Activated CD4-positive, alpha-beta memory T cell treated with anti-CD3 and anti-CD28 coated beads, Interleukin-2, amount 10 ng/mL, durations not matched to agents 7 days and 5 days (primary cell): ENCODE results near the gene SKOR2. TPM values are rescaled to one million over a fixed set of nuclear protein-coding genes. Genes with fewer than 3 reads are reported as not detected.

Experiments used
- CTCF ChIA-PET: fragments of 350-600 bp; sonication (Branson Sonifier 250); formaldehyde crosslinking; loops from one replicate; lab custom pipeline; 2021; ENCODE audit warnings: antibody characterized with exemption, inconsistent platforms; lab: Charles Lee
- POLR2A ChIA-PET: fragments of 350-600 bp; sonication (Branson Sonifier 250); formaldehyde crosslinking; loops from one replicate; lab custom pipeline; 2021; ENCODE audit warnings: antibody characterized with exemption; lab: Charles Lee
- DNase-seq: peaks from one replicate; pipeline ENCODE4 v3.0.0-alpha.2; 2020
- H3K27ac Mint-ChIP-seq: one replicate; pipeline ENCODE4 v1.8.0; 2021; ENCODE audit warnings: mild to moderate bottlenecking, mixed read lengths
- H3K27me3 Mint-ChIP-seq: one replicate; pipeline ENCODE4 v1.8.0; 2021; ENCODE audit warnings: mixed read lengths
- H3K36me3 Mint-ChIP-seq: one replicate; pipeline ENCODE4 v1.8.0; 2021; ENCODE audit warnings: low read depth, mixed read lengths
- H3K4me1 Mint-ChIP-seq: one replicate; pipeline ENCODE4 v1.8.0; 2021; ENCODE audit warnings: mixed read lengths
- H3K4me3 Mint-ChIP-seq: one replicate; pipeline ENCODE4 v1.8.0; 2021; ENCODE audit warnings: mild to moderate bottlenecking, mixed read lengths
- H3K9me3 Mint-ChIP-seq: one replicate; pipeline ENCODE4 v1.8.0; 2021; ENCODE audit warnings: mixed read lengths
- total RNA-seq, 2 experiments: library from RNA; stranded (reverse); gene quantifications; one replicate each; pipeline ENCODE4 v1.2.3, GENCODE V29; 2021

Gene SKOR2
- not detected for total RNA-seq

GRCh38 chr18:47251289-47252120 lies at the start of gene SKOR2:
SKOR2 (minus strand) TSS chr18:47251660; CDS start chr18:47249183, 2,477 bp downstream.
- Mint-ChIP-seq H3K4me1 (peaks cover 3% of the 10 kb centered on the region), H3K36me3 (peaks cover 8% of the 10 kb centered on the region), H3K4me3 (no peak within 1 kb of the TSS), H3K9me3 (peaks cover 3% of the 10 kb centered on the region), H3K27ac (no peak within 1 kb of the TSS), H3K27me3 (peaks cover 72% of the 10 kb centered on the region)
- DNase-seq: no peak
- ChIA-PET CTCF (no interaction called here), POLR2A (no interaction called here)

- no peak overlapping the region for H3K4me3 Mint-ChIP-seq
- DNase-seq: no peak
- H3K9me3 Mint-ChIP-seq: no peaks in the 10 kb centered on the region
- ChIA-PET POLR2A (no interaction called here), CTCF (no interaction called here)
- H3K27ac Mint-ChIP-seq: no peak overlapping the region
- H3K27me3 Mint-ChIP-seq: peaks cover 6% of the 10 kb centered on the region
- no peaks in the 10 kb centered on the region for H3K36me3 Mint-ChIP-seq
- H3K4me1 Mint-ChIP-seq: peaks cover 5% of the 10 kb centered on the region
Measured at GRCh38 chr18:47296462-47296861, 45.0 kb upstream of the SKOR2 start.

- CTCF ChIA-PET: no interaction called here
- POLR2A ChIA-PET: no interaction called here
- no peak overlapping the region for H3K4me3 Mint-ChIP-seq
Measured at GRCh38 chr18:47294801-47295200, 43.3 kb upstream of the SKOR2 start.

GRCh38 chr18:47288741-47289140 lies 37.3 kb upstream of the SKOR2 start:
- Mint-ChIP-seq H3K36me3 (no peaks in the 10 kb centered on the region), H3K4me3 (no peak overlapping the region), H3K4me1 (no peaks in the 10 kb centered on the region), H3K9me3 (no peaks in the 10 kb centered on the region), H3K27me3 (peaks cover 16% of the 10 kb centered on the region), H3K27ac (no peak overlapping the region)
- DNase-seq: no peak
- CTCF ChIA-PET: no interaction called here
- POLR2A ChIA-PET: no interaction called here

More at GRCh38 chr18:47294801-47295200, 43.3 kb upstream of the SKOR2 start:
- no peak overlapping the region for H3K27ac Mint-ChIP-seq
- H3K36me3 Mint-ChIP-seq: no peaks in the 10 kb centered on the region
- peaks cover 15% of the 10 kb centered on the region for H3K27me3 Mint-ChIP-seq
- DNase-seq: no peak
- peaks cover 5% of the 10 kb centered on the region for H3K4me1 Mint-ChIP-seq
- H3K9me3 Mint-ChIP-seq: no peaks in the 10 kb centered on the region

- ChIA-PET POLR2A (no interaction called here), CTCF (no interaction called here)
- no peak for DNase-seq
- Mint-ChIP-seq H3K36me3 (no peaks in the 10 kb centered on the region), H3K9me3 (no peaks in the 10 kb centered on the region), H3K4me3 (no peak overlapping the region), H3K27me3 (peaks cover 16% of the 10 kb centered on the region), H3K27ac (no peak overlapping the region), H3K4me1 (no peaks in the 10 kb centered on the region)
Measured at GRCh38 chr18:47287911-47288585, 36.6 kb upstream of the SKOR2 start.

- Mint-ChIP-seq H3K27me3 (peaks cover 16% of the 10 kb centered on the region), H3K9me3 (no peaks in the 10 kb centered on the region), H3K36me3 (no peaks in the 10 kb centered on the region), H3K4me1 (no peaks in the 10 kb centered on the region), H3K27ac (no peak overlapping the region), H3K4me3 (no peak overlapping the region)
- ChIA-PET CTCF (no interaction called here), POLR2A (no interaction called here)
- no peak for DNase-seq
Measured at GRCh38 chr18:47286776-47287410, 35.4 kb upstream of the SKOR2 start.

GRCh38 chr18:47285456-47285855 lies 34.0 kb upstream of the SKOR2 start:
- Mint-ChIP-seq H3K4me1 (no peaks in the 10 kb centered on the region), H3K27ac (no peak overlapping the region), H3K4me3 (no peak overlapping the region), H3K36me3 (no peaks in the 10 kb centered on the region), H3K9me3 (no peaks in the 10 kb centered on the region), H3K27me3 (peaks cover 11% of the 10 kb centered on the region)
- DNase-seq: no peak
- ChIA-PET POLR2A (no interaction called here), CTCF (no interaction called here)

GRCh38 chr18:47284721-47285395 lies 33.4 kb upstream of the SKOR2 start:
- no peak overlapping the region for H3K4me3 Mint-ChIP-seq
- peaks cover 12% of the 10 kb centered on the region for H3K27me3 Mint-ChIP-seq
- no peaks in the 10 kb centered on the region for H3K9me3 Mint-ChIP-seq
- DNase-seq: no peak
- H3K36me3 Mint-ChIP-seq: no peaks in the 10 kb centered on the region
- POLR2A ChIA-PET: no interaction called here
- no peak overlapping the region for H3K27ac Mint-ChIP-seq
- no peaks in the 10 kb centered on the region for H3K4me1 Mint-ChIP-seq
- CTCF ChIA-PET: no interaction called here

- no peaks in the 10 kb centered on the region for H3K9me3 Mint-ChIP-seq
- H3K27me3 Mint-ChIP-seq: peaks cover 9% of the 10 kb centered on the region
- ChIA-PET CTCF (no interaction called here), POLR2A (no interaction called here)
- H3K36me3 Mint-ChIP-seq: no peaks in the 10 kb centered on the region
- H3K4me1 Mint-ChIP-seq: no peaks in the 10 kb centered on the region
- no peak overlapping the region for H3K27ac Mint-ChIP-seq
- no peak for DNase-seq
- H3K4me3 Mint-ChIP-seq: no peak overlapping the region
Measured at GRCh38 chr18:47283476-47283875, 32.0 kb upstream of the SKOR2 start.

GRCh38 chr18:47280121-47280520 lies 28.7 kb upstream of the SKOR2 start:
- H3K4me3 Mint-ChIP-seq: no peak overlapping the region
- H3K27me3 Mint-ChIP-seq: peaks cover 11% of the 10 kb centered on the region
- H3K4me1 Mint-ChIP-seq: no peaks in the 10 kb centered on the region
- no peaks in the 10 kb centered on the region for H3K36me3 Mint-ChIP-seq
- no peaks in the 10 kb centered on the region for H3K9me3 Mint-ChIP-seq
- DNase-seq: no peak
- H3K27ac Mint-ChIP-seq: no peak overlapping the region
- ChIA-PET POLR2A (no interaction called here), CTCF (no interaction called here)

- no peak for DNase-seq
- Mint-ChIP-seq H3K27me3 (peaks cover 16% of the 10 kb centered on the region), H3K27ac (no peak overlapping the region), H3K36me3 (no peaks in the 10 kb centered on the region), H3K9me3 (no peaks in the 10 kb centered on the region), H3K4me1 (no peaks in the 10 kb centered on the region), H3K4me3 (no peak overlapping the region)
- ChIA-PET CTCF (no interaction called here), POLR2A (no interaction called here)
Measured at GRCh38 chr18:47274961-47275360, 23.5 kb upstream of the SKOR2 start.

GRCh38 chr18:47265197-47265596 lies 13.7 kb upstream of the SKOR2 start:
- Mint-ChIP-seq H3K9me3 (no peaks in the 10 kb centered on the region), H3K36me3 (no peaks in the 10 kb centered on the region), H3K4me3 (no peak overlapping the region), H3K27ac (no peak overlapping the region), H3K4me1 (no peaks in the 10 kb centered on the region), H3K27me3 (peaks cover 54% of the 10 kb centered on the region)
- no peak for DNase-seq
- POLR2A ChIA-PET: no interaction called here
- CTCF ChIA-PET: no interaction called here

GRCh38 chr18:47264308-47264700 lies 12.8 kb upstream of the SKOR2 start:
- POLR2A ChIA-PET: no interaction called here
- no peak overlapping the region for H3K4me3 Mint-ChIP-seq

More at GRCh38 chr18:47264308-47264700, 12.8 kb upstream of the SKOR2 start:
- Mint-ChIP-seq H3K4me1 (no peaks in the 10 kb centered on the region), H3K27ac (no peak overlapping the region), H3K27me3 (peaks cover 63% of the 10 kb centered on the region), H3K9me3 (no peaks in the 10 kb centered on the region), H3K36me3 (no peaks in the 10 kb centered on the region)
- CTCF ChIA-PET: no interaction called here
- DNase-seq: no peak
